ENCODE results near the gene CIBAR2. TPM values are rescaled to one million over a fixed set of nuclear protein-coding genes. Genes with fewer than 3 reads are reported as not detected.

CIBAR2 gene
- total RNA-seq, 1 donor from 2014 or later, result not detected

GRCh38 chr16:85138825-85139627 lies 26.8 kb upstream of the CIBAR2 start:
- no peaks in the 10 kb centered on the region for H3K36me3 ChIP-seq (ENCODE audit: control insufficient read depth, insufficient read depth, low read length)
- H3K4me3 ChIP-seq (ENCODE audit: low read depth, low read length), result no peak overlapping the region
- no peak for DNase-seq (ENCODE audit: low read depth)
- FAIRE-seq, result no peak
- no peak for TF ChIP-seq CTCF (IDR thresholded peaks at IDR 0.05; ENCODE audit: insufficient read depth, low read length, severe bottlenecking)
- peaks cover 9% of the 10 kb centered on the region for H3K27me3 ChIP-seq (ENCODE audit: control insufficient read depth, insufficient read depth, low read length)

GRCh38 chr16:85138073-85138824 lies 26.0 kb upstream of the CIBAR2 start:
- TF ChIP-seq CTCF (IDR thresholded peaks at IDR 0.05; ENCODE audit: insufficient read depth, low read length, severe bottlenecking), result no peak
- Histone ChIP-seq H3K36me3 (ENCODE audit: control insufficient read depth, insufficient read depth, low read length) (no peaks in the 10 kb centered on the region), H3K4me3 (ENCODE audit: low read depth, low read length) (no peak overlapping the region), H3K27me3 (ENCODE audit: control insufficient read depth, insufficient read depth, low read length) (peaks cover 9% of the 10 kb centered on the region)
- FAIRE-seq (no peak), DNase-seq (ENCODE audit: low read depth) (no peak)

GRCh38 chr16:85137323-85138072 lies 25.2 kb upstream of the CIBAR2 start:
- H3K27me3 ChIP-seq (ENCODE audit: control insufficient read depth, insufficient read depth, low read length), result peaks cover 9% of the 10 kb centered on the region
- no peak for TF ChIP-seq CTCF (IDR thresholded peaks at IDR 0.05; ENCODE audit: insufficient read depth, low read length, severe bottlenecking)
- H3K36me3 ChIP-seq (ENCODE audit: control insufficient read depth, insufficient read depth, low read length), result no peaks in the 10 kb centered on the region
- no peak for FAIRE-seq
- DNase-seq (ENCODE audit: low read depth), result no peak
- H3K4me3 ChIP-seq (ENCODE audit: low read depth, low read length), result no peak overlapping the region

GRCh38 chr16:85136702-85137322 lies 24.5 kb upstream of the CIBAR2 start:
- no peak for DNase-seq (ENCODE audit: low read depth)
- no peak for TF ChIP-seq CTCF (IDR thresholded peaks at IDR 0.05; ENCODE audit: insufficient read depth, low read length, severe bottlenecking)
- no peak overlapping the region for H3K4me3 ChIP-seq (ENCODE audit: low read depth, low read length)
- FAIRE-seq, result no peak
- no peaks in the 10 kb centered on the region for H3K36me3 ChIP-seq (ENCODE audit: control insufficient read depth, insufficient read depth, low read length)
- peaks cover 9% of the 10 kb centered on the region for H3K27me3 ChIP-seq (ENCODE audit: control insufficient read depth, insufficient read depth, low read length)

DNA sequence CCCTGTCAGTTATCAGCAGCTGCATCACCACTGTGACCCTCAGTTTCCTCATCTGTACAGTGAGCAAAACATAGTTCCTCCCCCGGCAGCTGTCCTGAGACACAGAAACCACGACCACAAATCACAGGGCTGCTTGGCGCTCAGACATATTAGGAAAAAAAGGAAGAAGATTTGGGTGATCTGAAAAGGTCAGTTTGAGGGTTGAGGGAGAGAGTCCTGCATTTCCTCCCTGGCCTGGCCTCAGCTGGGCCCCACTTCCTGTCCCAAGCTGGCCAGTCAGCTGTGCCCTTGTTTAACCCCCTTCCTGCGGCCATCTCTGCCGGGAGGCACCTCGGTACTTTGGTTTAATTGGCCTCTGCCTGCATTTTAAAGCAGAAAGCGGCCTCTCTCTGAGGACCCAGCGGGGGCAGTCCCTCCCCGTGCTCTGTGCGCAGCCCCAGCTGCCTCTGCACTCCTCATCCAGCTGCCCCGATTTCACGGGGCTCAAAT lies 24.0 kb upstream of the CIBAR2 start:
- DNase-seq (ENCODE audit: low read depth) (no peak), FAIRE-seq (no peak)
- Histone ChIP-seq H3K36me3 (ENCODE audit: control insufficient read depth, insufficient read depth, low read length) (no peaks in the 10 kb centered on the region), H3K27me3 (ENCODE audit: control insufficient read depth, insufficient read depth, low read length) (peaks cover 4% of the 10 kb centered on the region), H3K4me3 (ENCODE audit: low read depth, low read length) (no peak overlapping the region)
- no peak for TF ChIP-seq CTCF (IDR thresholded peaks at IDR 0.05; ENCODE audit: insufficient read depth, low read length, severe bottlenecking)

Measured in bronchial epithelial cell (primary cell).